Posterior vena cava (tissue), 2 donors: ENCODE data around the gene NKAIN1. TPM values are rescaled to one million over a fixed set of nuclear protein-coding genes. Genes with fewer than 3 reads are reported as not detected.
"Not testable (repeated sequence)": the region's sequence is repeated elsewhere in the genome, so short reads cannot be mapped to it uniquely, and the experiment has no call there.

Source experiments
- DNase-seq: peaks from one replicate; pipeline ENCODE4 v3.0.0-alpha.2; 2020; ENCODE audit warnings: low spot score
- intact Hi-C, 2 donors: fragments of 100-400 bp; cut with DNase I; formaldehyde crosslinking; loops; one replicate each; pipeline versions ENCODE4 v1.14.1 to v1.14.2; 2022 to 2023
- long read RNA-seq, 2 donors: library from polyadenylated mRNA; unstranded; transcript quantifications; one replicate each; pipeline ENCODE4 v2.0.0, GENCODE V29; 2020 to 2021
- total RNA-seq, 2 donors: library from RNA; stranded (reverse); fragmentation: NEBNext Ultra II Directional; extraction: Animal tissue kit (Norgen Biotek cat#: 25700); gene quantifications; one replicate each; pipeline ENCODE4 v1.2.1, GENCODE V29; 2021
- donor health status: DM: yes; HTN: yes; CAD: no.
- donor health status: DM: yes; HTN: yes; CAD: no.

The NKAIN1 gene
- under 1 TPM in 1 of 2 donors, not detected in 1; 0.28 TPM for total RNA-seq
- long read RNA-seq, donor 1 = 0 reads
- long read RNA-seq, donor 2 = 0 reads

- DNase-seq = no peak
- intact Hi-C loops = loop anchor here in 1 of 2 donors (5.0 kb wide), 1 partner anchor 1577 kb away; no protein-coding TSS in a partner anchor
Measured at GRCh38 chr1:31239653-31240241, at the start of gene NKAIN1. TSS of gene NKAIN1 (minus strand) at chr1:31239887. CDS start at chr1:31239547, 340 bp downstream.

DNA sequence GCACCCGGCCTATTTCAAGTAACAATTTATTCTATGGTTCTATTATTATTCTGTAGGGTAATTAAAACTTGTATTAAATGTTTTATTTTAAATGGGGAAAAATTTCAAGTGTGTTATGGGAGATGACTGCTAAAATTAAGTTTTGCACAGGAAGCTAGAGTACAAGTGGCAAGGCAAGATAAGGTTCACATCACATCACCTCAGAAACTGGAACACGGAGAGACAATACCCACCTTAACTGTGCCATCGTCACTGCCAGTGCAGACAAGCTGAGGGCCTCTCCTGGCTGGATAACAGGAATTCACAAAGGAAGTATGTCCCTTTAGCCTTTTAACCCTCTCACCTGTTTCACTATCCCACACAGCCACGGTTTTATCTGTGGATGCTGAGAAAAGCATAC lies 49.3 kb upstream of the NKAIN1 start:
- DNase-seq = no peak
- intact Hi-C loops = loop anchor here in 1 of 2 donors (10.0 kb wide), 1 partner anchor 76 kb away; no protein-coding TSS in a partner anchor

- intact Hi-C loops = loop anchor here in 1 of 2 donors (10.0 kb wide), 1 partner anchor 77 kb away; no protein-coding TSS in a partner anchor
- not testable (repeated sequence) for DNase-seq
Measured at GRCh38 chr1:31287791-31288190, 48.1 kb upstream of the NKAIN1 start.

- intact Hi-C loops = loop anchor here in 1 of 2 donors (10.0 kb wide), 1 partner anchor 82 kb away; no protein-coding TSS in a partner anchor
- not testable (repeated sequence) for DNase-seq
Measured at GRCh38 chr1:31282426-31282825, 42.7 kb upstream of the NKAIN1 start.

DNA sequence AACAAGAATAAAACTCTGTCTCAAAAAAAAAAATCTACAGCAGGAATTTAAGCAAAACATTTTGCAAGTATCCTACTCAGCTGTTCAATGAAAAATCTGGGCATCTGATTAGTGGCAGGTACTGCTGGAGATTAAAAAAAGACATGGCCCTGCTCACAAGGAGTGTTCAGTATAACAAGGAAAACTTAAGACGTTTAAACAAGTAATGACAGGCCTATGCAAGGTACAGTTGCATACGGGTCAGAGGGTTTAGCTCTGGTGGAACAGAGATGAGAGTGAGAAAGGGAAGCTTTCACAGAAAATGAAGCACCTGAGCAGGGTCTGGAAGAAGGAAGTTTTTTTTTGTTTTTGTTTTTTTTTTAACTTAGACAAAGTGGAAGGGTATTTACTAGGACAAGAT lies 33.9 kb upstream of the NKAIN1 start:
- intact Hi-C loops = no loop called here

GRCh38 chr1:31272369-31272768 lies 32.7 kb upstream of the NKAIN1 start:
- intact Hi-C loops = no loop called here
- DNase-seq = no peak

More for the DNA sequence above, 33.9 kb upstream of the NKAIN1 start:
- DNase-seq = no peak

GRCh38 chr1:31266547-31266946 lies 26.9 kb upstream of the NKAIN1 start:
- DNase-seq = no peak
- intact Hi-C loops = no loop called here

DNA sequence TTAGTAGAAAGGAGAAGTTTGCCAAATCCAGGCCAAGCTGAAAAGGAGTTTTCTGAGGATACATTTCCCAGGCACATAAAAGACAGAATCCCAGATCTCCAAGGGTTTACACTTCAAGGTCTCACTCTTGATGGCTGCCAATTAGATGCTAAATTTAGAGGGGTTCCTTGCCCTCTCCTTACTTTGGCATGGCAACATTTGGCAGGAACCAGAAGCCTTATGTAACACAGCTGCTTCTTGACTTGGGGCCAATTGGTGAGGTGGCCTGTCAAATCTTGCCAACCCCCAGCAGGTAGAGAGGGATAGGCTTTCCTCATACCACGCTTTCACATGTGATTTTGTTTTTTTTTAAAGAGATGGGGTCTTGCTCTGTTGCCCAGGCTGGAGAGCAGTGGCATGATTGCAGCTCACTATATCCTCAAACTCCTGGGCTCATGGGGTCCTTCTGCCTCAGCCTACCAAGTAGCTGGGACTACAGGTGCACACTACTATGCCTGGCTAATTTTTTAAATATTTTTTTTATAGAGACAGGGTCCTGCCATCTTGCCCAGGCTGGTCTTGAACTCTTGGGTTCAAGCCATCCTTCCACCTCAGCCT lies 25.2 kb upstream of the NKAIN1 start:
- DNase-seq = no peak
- intact Hi-C loops = no loop called here

DNA sequence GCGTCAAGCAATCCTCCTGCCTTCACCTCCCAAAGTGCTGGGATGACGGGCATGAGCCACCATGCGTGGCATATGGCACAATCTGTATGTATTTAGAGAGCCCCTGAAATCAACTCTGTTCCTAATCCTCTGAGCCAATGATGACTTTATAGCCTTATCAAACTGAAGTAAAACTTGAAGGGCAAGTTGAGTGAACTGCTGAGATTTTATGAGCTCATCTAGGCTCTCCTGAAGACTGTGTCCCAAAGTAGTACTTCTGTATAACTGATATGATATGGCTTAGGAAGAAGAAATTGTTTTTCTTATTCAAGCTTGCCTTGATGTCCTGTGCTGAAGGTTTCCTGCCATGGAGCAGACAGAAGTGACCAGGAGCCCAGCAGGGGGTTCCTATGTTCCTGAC lies 23.7 kb upstream of the NKAIN1 start:
- intact Hi-C loops = no loop called here
- DNase-seq = no peak

DNA sequence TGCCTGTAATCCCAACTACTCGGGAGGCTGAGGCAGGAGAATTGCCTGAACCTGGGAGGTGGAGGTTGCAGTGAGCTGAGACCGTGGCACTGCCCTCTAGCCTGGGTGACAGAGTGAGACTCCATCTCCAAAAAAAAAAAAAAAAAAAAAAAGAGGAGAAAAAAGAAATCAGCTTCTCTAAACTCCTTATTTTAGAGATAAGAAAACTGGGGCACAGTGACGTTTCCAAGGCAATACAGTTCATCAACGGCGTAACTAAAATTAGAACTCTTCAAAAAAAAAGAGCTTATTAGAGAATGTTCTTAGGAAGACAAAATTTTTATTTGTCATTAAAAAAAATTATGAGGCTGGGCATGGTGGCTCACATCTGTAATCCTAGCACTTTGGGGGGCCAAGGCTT lies 22.7 kb upstream of the NKAIN1 start:
- intact Hi-C loops, DNase-seq: not testable (repeated sequence)

- no peak for DNase-seq
- intact Hi-C loops = no loop called here
Measured at GRCh38 chr1:31261916-31262315, 22.2 kb upstream of the NKAIN1 start.

DNA sequence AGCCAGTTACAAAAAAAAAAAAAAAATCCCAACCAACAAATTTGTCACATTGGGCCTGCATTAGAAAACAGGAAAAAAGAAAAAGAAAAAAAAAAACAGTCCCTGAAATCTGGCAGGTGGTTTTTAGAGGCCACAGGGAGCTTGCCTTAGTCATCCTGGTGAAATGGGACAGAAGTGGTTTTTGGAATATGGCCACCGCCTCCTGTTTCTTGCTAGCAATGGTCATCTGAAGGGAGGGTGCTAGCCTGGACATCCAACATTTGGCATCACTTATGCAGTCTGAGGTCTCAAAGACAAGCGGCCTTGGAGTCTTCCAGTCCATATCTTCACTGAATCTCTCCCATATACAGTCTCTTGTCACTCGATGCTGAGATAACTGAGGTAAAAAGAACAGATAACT lies 20.1 kb upstream of the NKAIN1 start:
- DNase-seq = no peak
- intact Hi-C loops = no loop called here

DNA sequence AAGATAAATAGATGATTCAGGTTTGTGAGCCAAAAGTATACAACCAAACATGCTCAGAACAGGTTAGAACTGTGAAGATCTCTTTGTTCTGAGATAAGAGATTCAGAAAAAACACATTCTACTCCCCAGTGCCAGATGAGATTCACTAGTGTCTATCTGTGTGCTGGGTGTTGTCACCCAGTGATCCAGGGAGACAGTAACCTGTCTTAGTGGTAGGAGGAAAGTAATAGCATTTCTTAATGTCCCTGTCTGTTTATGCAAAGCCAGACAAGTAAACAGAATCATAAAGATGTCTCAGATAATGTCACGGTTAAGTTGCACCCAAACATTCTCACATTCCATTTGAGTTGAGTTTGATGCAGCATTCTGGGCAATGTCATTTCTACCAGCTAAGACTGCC lies 18.9 kb upstream of the NKAIN1 start:
- intact Hi-C loops = no loop called here
- DNase-seq = no peak

DNA sequence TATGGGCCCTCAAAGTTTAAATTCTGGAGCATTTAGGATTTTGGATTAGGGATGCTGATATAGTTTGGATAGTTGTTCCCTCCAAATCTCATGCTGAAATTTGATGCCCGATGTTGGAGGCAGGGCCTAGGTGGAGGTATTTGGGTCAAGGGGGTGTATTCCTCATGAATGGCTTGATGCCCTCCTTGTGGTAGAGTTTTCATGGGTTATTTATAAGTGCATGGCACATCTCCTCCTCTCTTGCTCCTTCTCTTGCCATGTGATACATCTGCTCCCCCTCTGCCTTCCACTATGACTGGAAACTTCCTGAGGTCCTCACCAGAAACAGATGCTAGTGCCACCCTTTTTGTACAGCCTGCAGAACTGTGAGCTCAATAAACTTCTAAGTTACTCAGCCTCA lies 17.5 kb upstream of the NKAIN1 start:
- intact Hi-C loops = no loop called here
- DNase-seq = no peak

- no peak for DNase-seq
- intact Hi-C loops = no loop called here
Measured at GRCh38 chr1:31249854-31250253, 10.2 kb upstream of the NKAIN1 start.

DNA sequence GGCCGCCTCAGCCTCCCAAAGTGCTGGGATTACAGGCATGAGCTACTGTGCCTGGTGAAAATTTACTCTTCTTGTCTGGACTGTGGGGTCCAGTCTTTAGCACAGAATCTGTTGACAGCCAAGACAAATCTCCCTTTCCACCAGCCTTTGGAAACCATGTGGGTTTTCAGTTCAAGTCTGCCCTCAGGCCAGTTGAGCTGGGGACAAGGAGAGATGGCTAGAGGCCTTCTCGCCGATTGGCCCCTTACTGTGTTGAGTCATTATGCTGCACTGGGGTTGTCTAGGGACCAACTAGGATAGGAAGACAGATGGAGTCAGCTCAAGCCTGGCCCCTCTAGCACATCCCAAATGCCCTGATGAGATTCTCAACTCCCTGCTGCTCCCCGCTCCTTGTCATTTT lies 8.6 kb upstream of the NKAIN1 start:
- DNase-seq = no peak
- intact Hi-C loops = no loop called here

DNA sequence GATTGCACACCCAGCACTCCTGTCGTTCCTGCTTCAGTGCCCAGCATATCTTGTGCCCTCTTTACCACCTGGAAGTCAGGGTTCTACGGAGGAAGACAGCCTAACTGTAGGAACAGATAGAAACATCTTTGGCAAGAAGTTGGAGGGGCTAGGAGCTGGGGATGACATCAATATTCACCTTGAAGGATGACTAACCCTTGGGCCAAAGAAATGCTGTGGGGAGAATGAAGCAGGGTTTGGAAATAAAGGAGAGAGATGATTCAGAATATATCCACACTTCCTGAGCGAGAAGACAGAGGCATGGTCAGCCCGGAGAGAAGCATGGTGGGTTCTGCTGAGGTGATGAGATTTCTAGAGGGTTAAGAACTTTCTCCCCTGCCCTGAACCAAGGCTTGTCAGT lies 4.6 kb upstream of the NKAIN1 start:
- no peak for DNase-seq
- intact Hi-C loops = no loop called here

GRCh38 chr1:31243501-31244286 lies 4.0 kb upstream of the NKAIN1 start:
- DNase-seq = no peak
- intact Hi-C loops = no loop called here

DNA sequence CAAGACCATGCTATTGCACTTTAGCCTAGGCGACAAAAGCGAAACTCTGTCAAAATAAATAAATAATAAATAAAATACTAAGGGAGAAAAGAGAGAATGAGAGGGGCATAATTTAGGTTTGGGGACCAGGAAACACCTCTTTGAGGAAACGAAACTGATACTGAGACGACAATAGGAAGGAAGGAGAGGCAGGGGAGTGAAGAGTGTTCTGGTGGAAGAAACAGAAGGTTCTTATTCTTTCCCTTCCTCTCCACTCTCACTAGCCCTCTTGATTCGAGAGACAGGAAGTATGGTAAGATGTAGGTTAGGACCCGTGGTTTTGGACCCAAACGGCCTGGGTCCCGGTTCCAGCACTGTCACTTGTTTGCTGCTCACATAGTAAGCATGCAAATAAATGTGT lies 1.6 kb upstream of the NKAIN1 start:
- intact Hi-C loops = no loop called here
- DNase-seq = no peak

DNA sequence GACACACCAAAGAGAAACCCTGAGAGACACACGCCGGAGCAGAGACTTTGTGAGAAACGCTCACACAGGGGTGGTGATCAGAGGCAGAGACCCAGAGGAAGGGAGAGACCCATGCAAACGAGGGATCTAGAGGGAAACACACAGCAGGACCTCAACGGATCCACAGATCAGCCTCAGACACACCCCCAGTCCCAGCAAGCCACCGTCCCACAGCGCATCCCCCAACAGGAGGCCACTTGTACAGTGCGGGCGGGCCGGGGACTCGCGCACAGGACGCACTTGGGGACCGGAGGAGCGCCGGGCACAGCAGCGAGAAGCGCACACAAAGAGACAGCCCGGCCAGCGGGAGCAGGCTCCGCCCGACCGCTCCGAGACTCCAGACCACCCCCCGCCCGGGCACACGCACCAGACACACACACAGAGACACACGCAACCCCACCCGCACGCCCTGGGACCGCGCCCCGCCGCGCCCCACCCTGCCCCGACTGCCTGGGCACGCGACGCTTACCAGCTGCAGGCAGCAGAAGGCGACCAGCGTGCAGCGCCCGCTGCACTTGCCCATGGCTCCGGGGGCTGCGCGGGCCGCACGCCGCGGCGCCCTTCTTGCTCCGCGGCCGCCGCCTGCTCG lies 587 bp downstream of the NKAIN1 start:
- intact Hi-C loops = loop anchor here in 1 of 2 donors (5.0 kb wide), 1 partner anchor 1577 kb away; no protein-coding TSS in a partner anchor
- DNase-seq = no peak
